GM21528 (cell line): ENCODE results near the gene BLOC1S3.
"Not testable (repeated sequence)": the region's sequence is repeated elsewhere in the genome, so short reads cannot be mapped to it uniquely, and the experiment has no call there.

Experiments
- ATAC-seq: cut with Tn5 transposase; IDR thresholded peaks from one replicate; pipeline ENCODE4 v1.9.1; 2021; ENCODE audit warnings: mild to moderate bottlenecking, moderate library complexity; ENCODE audit not compliant: unreplicated experiment, low FRiP score

Gene BLOC1S3

DNA sequence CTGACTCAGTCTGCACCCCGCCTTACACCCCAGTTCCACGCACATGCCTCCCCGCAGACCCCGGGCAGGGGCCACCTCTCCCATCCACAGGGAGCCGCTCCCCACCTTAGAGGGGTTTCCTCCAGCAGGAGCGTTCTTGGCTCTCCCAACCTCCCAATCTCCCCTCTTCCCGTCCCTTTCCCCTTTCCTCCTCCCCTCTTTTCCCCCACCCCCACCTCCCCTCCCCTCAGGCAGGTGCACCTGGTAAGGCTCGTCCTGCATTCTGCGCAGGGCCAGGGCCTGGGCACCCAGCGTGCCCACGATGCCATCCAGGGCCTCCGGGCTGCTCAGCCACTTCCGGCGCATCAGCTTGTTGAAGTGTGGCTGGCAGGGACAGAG is 39.4 kb downstream of the BLOC1S3 start:
- no peak for ATAC-seq

GRCh38 chr19:45218426-45218825 is 39.8 kb downstream of the BLOC1S3 start:
- ATAC-seq, result no peak

DNA sequence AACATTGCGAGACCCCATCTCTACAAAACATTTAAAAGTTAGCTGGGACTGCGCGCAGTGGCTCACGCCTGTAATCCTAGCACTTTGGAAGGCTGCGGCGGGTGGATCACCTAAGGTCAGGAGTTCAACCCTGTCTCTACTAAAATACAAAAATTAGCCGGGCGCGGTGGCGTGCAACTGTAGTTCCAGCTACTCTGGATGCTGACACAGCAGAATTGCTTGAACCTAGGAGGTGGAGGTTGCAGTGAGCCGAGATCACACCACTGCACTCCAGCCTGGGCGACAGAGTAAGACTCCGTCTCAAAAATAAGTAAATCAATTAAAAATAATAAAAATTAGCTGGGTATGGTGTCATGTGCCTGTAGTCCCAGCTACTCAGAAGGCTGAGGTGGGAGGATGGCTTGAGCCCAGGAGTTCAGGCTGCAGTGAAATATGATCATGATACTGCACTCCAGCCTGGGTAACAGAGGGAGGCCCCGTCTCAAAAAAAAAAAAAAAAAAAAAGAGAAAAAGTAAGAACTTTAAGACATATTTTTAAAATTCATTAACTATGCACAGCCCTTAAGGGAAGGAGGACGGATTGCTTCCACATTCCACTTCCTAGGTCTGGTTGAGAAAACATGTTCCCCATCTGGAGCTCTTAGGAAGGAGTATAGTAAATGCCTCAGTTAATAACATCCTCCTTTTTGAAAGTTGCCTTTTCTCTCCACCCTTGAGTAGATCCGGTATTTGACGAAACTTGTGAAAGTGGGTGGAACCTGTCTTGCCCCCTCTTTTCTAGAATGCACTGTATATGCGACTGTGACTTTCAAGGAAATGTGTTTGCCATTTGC is 40.5 kb downstream of the BLOC1S3 start:
- ATAC-seq, result no peak

DNA sequence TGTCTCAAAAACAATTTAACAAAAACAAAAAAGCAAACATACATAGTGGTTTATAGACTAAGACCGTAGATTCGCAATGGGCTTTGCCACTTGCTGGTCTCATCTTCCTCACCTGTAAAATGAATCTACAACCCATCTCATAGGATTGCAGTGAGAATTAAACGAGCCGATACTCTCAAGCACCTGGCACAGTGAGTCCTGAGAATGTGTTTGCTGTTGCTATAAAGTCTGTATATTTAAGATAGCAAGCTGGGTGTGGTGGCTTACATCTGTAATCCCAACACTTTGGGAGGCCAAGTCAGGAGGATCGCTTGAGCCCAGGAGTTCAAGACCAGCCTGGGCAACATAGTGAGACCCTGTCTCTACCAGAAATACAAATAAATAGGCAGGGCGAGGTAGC is 44.1 kb downstream of the BLOC1S3 start:
- no peak for ATAC-seq

DNA sequence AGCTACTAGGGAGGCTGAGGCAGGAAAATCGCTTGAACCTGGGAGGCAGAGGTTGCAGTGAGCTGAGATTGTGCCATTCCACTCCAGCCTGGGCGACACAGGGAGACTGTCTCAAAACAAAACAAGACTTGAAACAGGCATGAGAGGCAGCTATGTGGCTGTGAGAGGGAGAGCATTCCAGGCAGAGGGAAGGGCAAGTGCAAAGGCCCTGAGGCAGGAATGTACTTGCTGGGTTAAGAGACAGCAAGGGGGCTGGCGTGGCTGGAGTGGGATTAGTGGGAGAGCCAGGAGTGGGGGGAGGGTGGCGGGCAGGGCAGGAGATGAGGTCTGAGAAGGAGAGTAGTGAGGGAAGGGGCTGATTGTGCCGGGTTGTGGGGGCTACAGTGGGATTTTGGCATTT is 45.3 kb downstream of the BLOC1S3 start:
- no peak for ATAC-seq

GRCh38 chr19:45224645-45225044 is 46.1 kb downstream of the BLOC1S3 start:
- ATAC-seq, result no peak

GRCh38 chr19:45229056-45229455 is 50.5 kb downstream of the BLOC1S3 start:
- ATAC-seq, result not testable (repeated sequence)
